ENCODE data around the gene OPRD1. TPM values are rescaled to one million over a fixed set of nuclear protein-coding genes. Genes with fewer than 3 reads are reported as not detected.

Gene OPRD1
- total RNA-seq, 1 donor, result not detected

GRCh38 chr1:28896609-28896986 is 84.6 kb downstream of the OPRD1 start:
- no peak for TF ChIP-seq CTCF (IDR thresholded peaks at IDR 0.05; ENCODE audit: insufficient read depth, low read length)
- no peak overlapping the region for H3K4me3 ChIP-seq (ENCODE audit: low read depth, low read length)
- DNase-seq (ENCODE audit: low read depth), result no peak

GRCh38 chr1:28897789-28898188 is 85.8 kb downstream of the OPRD1 start:
- H3K4me3 ChIP-seq (ENCODE audit: low read depth, low read length), result no peak overlapping the region
- DNase-seq (ENCODE audit: low read depth), result no peak
- no peak for TF ChIP-seq CTCF (IDR thresholded peaks at IDR 0.05; ENCODE audit: insufficient read depth, low read length)

- TF ChIP-seq CTCF (IDR thresholded peaks at IDR 0.05; ENCODE audit: insufficient read depth, low read length), result no peak
- H3K4me3 ChIP-seq (ENCODE audit: low read depth, low read length), result no peak overlapping the region
- DNase-seq (ENCODE audit: low read depth), result no peak
These were observed 86.5 kb downstream of the OPRD1 start for GRCh38 chr1:28898405-28898881.

GRCh38 chr1:28899267-28899666 is 87.3 kb downstream of the OPRD1 start:
- no peak overlapping the region for H3K4me3 ChIP-seq (ENCODE audit: low read depth, low read length)
- DNase-seq (ENCODE audit: low read depth), result no peak
- no peak for TF ChIP-seq CTCF (IDR thresholded peaks at IDR 0.05; ENCODE audit: insufficient read depth, low read length)

GRCh38 chr1:28900562-28900961 is 88.6 kb downstream of the OPRD1 start:
- TF ChIP-seq CTCF (IDR thresholded peaks at IDR 0.05; ENCODE audit: insufficient read depth, low read length), result no peak
- H3K4me3 ChIP-seq (ENCODE audit: low read depth, low read length), result no peak overlapping the region
- DNase-seq (ENCODE audit: low read depth), result no peak

- TF ChIP-seq CTCF (IDR thresholded peaks at IDR 0.05; ENCODE audit: insufficient read depth, low read length), result no peak
- DNase-seq (ENCODE audit: low read depth), result no peak
- no peak overlapping the region for H3K4me3 ChIP-seq (ENCODE audit: low read depth, low read length)
These were observed 90.8 kb downstream of the OPRD1 start for GRCh38 chr1:28902738-28903137.

GRCh38 chr1:28905921-28906666 is 94.1 kb downstream of the OPRD1 start:
- no peak for DNase-seq (ENCODE audit: low read depth)
- H3K4me3 ChIP-seq (ENCODE audit: low read depth, low read length), result no peak overlapping the region
- no peak for TF ChIP-seq CTCF (IDR thresholded peaks at IDR 0.05; ENCODE audit: insufficient read depth, low read length)
